HG03460 (cell line): ENCODE data around the gene CLCN6.

ENCODE experiments used
- ATAC-seq: cut with Tn5 transposase; IDR thresholded peaks from one replicate; pipeline ENCODE4 v1.9.1; 2021; ENCODE audit not compliant: unreplicated experiment

CLCN6 gene

DNA sequence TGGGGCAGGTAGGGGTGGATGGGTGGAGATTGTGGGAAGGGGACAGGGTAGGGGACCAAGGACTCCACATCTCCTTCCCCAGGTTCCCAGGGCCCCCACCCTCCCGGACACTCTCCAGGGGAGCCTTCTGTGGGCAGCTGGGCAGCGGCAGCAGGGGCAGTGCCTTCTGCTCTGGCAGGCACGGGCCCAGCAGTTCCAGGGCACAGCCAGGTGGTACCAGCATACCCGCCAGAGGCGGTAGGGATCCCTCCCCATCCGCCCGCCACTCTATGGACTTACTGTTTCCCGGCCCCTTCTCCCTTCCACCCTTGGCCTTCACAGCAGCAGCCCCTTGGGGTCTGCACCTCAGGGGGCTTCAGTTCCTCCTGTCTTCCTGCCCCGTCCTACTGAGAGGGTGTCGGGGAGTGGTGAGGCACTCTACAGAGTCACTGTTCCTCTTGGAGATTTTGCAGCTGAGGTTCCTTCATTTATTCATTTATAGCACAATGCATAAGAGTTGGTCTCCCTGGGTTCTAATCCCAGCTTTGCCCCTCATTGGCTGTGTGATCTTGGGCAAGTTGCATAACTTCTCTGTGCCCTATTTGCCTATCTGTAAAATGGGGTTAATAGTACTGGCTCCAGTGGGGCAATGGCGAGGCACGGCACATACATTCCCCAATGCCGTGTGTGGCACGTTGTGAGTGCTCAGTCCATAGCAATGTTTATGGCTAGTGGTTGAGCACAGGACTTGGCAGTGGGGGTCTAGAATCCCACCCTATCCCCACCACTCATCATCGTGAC lies 27.0 kb upstream of the CLCN6 start:
- ATAC-seq = no peak

DNA sequence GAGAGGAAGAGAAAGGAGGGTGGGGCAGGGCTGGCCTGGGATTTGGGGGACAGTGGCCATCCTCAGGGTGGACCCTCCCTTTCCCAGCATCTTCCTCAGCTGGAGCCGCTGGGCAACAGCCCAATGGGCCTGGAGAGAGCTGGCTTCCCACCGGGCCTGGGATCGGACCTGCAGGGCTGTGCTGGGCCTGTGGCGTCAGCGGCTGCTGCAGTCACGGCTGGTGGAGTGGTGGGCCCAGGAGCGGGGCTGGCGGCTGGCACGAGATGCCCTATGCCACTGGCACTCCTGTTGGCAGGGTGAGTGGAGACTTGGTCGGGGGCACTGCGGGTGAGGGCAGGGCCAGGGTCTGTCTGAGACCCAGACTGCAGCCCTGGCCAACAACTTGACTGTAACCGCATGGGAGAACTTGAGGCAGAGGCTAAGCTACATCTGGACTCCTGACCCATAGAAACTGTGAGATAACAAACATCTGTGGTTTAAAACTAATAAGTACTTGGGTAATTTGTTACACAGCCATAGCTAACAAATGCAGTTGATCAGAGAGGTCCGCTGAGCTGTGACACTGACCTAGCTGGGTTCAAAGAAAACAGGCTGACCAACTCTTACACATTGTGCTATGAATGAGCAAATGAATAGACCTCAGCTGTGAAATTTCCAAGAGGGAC lies 26.1 kb upstream of the CLCN6 start:
- no peak for ATAC-seq

DNA sequence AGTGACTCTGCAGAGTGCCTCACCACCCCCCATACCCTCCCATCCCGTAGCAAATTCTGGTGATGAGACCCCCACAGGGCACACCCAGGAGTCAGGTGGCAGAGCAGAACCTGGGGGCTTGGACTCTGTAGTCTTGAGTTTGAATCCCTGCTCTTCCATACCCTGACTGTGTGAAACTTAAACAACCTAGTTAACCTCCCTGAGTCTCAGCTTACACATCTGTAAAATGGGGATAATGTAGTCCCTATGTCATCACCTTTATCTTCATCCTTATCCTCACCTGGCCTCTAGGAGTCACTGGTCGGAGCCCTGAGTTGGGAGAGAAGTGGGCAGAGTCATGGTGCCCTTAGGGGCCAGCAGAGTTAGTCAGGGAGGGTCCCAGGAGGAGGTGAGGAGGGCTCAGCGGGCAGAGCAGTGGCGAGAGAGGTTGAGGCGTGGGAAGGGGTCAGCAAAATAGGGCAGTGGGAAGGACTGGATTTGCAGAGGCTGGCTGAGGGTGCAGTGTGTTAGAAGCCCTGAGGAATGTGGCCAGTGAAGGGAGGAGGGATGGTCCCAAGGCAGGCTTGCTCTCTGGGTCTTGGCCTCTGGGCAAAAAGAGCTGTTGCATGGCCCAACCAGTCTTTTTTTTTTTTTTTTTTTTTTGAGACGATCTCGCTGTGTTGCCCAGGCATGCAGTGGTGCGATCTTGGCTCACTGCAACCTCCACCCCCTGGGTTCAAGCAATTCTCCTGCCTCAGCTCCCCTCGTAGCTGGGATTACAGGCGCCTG lies 25.4 kb upstream of the CLCN6 start:
- ATAC-seq = no peak

DNA sequence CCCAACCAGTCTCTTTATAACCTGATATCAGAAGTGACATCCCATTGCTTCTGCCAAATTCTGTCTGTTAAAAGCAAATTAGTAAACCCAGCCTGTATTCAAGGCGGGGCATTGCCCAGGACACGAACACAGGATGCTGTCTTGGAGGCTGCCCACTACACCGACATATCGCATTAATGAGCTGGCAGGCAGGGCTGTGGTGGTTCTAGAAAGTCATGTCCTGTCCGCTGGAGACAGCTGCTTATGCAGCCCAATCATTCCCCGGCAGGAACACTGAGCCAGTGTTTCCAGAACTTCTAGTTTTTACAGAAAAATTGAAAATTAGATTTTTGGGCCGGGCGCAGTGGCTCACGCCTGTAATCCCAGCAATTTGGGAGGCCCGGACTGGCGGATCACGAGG lies 24.7 kb upstream of the CLCN6 start:
- no peak for ATAC-seq

DNA sequence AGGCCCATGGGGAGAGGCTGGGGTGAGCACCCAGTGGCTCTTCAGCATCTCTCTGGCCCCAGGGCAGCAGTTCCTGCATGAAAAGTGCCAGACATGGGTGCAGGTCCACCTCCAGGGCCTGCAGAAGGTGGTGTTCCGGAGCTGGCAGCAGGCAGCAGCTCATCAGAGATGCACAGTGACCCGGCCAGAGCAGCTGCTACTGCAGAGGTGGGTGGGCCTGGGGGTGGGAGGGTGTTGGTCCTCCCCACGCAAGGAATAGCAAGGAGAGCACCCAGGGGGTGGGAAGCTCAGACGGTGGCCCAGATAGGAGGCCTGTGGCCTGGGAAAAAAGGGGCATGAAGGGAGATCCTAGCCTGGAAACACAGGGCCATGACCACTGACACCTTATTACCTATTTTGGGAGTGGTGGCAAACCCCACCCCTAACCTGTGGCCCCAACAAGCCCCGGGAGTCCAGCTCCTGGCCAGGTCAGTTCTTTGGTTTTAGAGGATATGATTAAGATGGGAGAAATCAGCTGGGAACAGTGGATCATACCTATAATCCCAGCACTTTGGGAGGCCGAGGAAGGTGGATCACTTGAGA lies 23.8 kb upstream of the CLCN6 start:
- no peak for ATAC-seq

DNA sequence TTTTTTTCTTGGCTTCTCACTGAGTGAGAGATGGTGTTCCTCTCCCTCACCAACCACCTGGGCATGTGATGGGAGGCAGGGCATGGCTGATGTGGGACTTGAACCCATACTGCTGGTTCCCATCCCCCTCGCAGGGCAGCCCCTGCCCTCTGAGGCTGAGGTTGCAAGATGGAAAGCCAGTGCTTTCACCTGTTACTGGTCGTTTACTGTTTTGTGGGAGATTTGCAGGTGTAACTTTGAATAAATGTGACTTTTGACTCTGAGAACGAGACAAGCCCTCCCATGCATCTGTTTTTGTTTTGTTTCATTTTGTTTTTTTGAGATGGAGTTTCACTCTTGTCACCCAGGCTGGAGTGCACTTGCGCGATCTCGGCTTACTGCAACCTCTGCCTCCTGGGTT lies 22.4 kb upstream of the CLCN6 start:
- ATAC-seq = no peak

DNA sequence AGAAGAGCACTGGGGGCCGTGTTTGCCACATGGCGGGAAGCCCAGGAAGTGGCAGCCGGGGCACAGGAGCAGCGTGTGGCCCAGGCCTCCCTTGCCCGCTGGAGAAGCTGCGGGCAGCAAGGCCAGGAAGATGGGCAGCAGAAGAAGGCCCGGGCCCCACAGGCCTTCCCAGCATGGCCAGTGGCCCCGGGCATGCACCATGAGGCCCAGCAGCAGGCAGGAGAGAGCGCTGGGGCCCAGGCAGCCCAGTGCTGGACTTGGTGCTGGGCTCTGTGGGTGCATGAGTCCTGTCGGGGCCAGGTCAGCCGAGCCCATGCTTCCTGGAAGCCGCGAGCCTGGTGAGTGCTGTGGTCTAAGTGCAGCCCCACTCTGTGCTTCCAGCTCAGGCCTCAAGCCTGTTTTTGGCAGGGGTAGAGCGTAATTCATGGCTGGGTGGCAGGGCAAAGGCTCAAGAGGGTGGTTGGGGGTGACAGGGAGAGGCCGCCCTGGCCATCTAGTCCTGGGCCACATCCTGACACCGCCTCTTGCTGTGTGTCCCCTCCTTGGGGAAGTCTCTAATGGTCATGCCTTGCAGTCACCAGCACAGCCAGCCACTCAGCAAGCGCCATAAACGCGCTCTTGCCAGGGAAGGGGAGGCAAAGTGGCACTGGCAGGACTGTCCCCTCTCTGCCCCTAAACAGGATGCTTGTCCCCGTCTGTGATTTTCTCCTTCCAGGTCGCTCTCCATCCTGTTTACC lies 21.6 kb upstream of the CLCN6 start:
- no peak for ATAC-seq

DNA sequence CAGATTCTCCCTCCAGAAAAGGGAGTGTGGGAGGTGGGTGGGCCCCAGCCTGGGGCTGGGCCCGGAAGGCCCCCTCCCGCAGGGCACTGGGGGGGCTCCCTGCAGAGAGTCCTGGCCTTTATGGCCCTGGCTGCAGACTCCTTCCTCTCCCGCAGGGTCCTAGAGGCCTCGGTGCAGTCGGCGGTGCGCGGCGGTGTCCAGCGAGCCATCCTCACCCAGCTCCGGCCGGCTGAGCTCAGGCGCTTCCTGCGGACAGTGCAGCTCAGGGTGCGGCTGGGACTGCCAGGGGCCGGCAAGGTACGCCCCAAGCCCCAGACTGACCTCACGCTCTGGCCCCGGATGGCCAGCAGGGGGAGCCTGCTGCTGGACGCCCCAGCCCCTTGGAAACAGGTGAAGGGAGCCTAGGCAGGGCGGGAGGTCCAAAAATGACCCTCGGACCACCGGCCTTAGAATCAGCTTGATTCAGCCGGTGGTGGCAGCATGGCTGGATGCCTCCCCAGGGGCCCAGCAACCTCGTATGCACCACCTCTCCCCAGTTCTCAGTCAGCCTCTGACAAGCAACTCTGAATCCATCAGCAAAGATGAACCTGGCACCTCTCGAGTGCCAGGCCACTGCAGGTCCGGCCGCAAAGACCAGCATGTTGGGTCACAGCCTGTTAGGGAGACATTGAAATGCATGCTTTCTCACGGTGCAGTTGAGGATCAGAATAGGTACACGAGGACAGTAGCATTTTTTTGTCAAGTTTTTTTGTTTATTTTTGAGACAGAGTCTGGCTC lies 20.8 kb upstream of the CLCN6 start:
- no peak for ATAC-seq

DNA sequence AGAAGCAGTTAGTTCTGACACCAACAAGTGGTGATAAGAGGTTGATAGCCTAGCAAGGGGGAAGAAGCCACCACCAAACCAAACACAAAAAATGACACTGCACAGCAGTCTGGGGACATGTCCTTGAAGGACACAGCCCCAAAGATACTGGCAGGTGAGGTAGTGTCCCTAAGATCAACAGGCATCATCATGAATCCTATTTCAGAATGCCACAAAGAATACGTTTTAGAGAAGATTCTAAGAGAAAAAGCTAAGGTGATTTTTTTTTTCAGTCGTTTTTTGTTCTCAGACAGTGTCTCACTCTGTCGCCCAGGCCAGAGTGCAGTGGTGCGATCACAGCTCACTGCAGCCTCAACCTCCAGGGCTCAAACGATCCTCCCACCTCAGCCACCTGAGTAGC lies 19.8 kb upstream of the CLCN6 start:
- no peak for ATAC-seq

DNA sequence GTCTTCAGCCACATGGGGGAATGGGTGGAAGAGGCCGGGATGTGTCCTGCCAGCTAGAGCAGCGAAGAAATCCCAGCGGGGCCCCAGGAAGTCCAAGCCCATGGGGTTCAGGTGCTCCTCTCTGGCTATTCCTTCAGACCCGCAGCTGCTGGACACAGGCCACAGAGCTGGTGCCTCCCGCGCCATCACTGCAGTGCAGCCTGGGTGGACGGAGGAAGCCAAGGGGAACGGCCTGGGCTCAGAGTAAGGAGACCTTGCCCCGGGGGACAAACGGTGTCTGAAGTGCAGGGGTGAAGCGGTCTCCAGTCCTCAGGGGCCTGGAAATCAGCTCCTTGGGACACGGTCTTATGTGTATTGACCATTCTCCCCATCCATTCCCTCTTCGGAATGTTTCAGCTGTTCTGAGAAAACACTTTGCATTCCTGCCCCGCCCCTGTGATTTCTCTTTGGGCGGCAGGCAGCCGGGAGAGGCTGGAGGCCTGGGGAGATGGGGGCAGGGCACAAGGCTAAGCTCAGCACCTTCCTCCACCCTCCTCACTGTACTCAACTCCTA lies 18.7 kb upstream of the CLCN6 start:
- no peak for ATAC-seq

DNA sequence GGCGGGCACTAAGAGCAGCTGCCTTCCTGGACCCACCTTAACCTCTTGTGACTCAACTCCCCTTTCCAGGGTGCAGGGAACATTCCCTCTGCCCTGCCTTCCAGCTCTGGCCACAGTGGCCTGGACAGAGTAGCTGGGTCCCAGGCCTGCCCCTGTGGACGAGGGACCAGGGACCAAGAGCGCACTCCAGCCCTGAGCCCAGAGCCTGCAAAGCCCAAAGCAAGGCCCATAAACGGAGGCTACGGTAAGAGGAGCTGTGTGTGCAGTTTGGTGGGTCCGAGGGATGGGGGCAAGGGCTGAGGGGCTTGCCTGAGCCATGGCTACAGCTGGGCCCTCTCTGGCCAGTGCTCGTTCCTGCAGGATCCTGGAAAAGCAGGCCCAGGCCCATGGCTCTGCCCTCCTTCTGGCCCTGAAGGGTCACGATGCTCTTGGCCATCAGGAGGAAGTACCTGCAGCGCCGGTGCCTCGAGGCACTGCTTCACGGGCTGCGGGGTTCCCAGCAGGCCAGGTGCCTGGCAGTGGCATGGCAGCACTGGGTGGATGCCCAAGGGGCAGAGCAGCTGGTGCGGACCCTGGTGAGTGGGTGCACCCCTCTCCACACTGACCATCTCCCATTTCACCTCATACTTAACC lies 18.1 kb upstream of the CLCN6 start:
- ATAC-seq = no peak

DNA sequence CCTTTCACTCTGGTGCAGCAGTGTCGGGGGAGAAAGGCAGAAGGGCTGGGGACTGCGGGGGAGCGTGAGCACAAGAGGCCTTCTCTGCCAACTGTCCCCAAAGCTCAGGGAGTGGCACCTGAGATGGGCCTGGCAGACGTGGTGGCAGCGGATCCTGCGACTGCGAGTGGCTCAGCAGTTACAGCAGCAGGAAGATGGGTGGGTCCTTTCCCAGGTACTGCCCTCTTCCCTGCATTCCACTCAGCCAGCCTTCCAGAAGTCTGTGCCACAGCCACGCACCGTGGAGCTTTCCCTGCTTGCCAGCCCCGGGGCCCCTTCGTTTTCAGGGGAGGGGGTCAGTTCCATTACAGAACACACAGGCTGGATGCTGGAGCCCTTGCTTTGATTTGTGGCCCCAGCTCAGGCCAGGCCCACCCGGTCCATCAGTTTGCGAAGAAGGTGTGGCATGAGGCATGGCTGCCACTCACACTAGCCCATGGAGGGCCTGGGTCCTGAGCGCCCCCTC lies 17.4 kb upstream of the CLCN6 start:
- no peak for ATAC-seq

DNA sequence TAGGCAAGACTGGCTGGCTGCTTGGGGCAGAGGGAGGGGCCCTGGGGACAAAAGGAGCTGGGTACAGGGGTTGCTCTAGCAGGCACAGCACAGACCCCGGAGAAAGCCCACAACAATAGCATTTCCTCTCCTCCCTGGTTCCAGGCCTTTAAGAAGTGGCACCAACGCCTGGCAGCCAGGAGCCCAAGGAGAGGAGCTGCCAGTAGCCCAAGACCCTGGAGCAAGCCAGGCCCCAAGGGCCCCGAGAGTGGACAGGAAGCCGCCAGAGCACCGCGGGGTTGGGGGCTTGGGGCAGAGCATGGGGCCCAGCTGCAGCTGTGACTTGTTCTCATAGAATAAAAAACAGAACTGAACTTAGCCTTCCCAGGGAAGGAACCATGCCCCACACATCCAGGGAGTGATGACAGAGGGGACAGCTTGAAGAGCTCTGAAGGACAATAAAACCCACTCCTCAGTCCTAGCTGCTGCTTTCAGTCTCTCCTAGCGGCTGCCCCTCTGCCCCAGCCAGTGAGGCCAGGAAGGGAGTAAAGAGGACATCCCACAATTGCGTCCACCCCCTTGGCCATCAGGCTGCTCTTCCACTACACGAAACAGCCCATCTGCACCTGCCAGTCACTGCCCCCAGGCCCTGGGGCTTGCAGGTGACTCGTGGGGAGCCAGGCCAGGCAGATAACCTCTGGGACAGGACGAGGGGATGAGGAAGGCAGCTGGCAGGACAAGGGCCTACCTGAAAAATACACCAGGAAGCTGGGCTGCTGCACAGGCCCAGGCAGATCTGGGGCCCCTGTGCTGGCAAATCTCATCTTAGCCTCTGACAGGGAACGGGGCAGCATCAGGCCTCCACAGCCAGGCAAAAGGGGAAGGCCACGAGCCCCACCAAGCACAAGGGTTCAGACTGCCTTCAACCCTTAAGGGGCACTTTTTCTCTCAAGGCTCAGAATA lies 16.6 kb upstream of the CLCN6 start:
- ATAC-seq = no peak

DNA sequence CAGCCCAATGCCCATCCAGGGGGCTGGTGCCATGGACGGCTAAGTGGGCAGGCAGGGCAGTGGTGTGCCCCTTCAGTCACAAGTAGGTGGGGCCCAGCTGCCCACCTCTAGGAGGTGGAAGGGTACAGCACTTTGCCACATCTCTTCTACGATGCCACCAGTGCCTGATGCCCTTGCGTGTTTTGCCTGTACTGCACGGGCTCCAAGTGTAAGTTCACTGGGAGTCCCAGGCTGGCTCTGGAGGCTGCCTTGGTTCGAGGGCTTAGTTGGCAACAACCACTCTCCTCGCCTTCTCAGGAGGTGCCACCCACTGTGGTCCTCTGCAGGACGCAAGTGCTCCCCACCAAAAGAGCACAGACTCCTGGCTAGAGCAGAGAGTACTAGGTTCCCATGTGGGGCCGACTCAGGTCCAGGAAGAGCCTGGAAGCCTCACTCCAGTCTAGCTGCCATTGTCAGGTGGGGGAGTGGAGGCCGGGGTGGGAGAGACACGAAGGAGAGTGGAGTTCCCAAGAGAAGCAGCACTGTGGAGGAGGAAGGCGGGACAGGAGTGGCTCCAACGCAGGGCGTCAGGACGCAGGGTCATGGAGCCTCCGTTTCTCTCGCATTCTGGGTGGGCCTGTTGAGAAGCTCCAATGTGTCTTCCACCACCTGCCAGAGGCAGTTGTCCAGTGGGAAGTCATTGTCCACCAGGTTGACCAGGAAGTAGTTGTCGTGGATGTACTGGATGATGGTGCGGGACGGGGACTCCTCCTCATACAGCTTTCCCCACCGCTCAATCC lies 15.7 kb upstream of the CLCN6 start:
- ATAC-seq = no peak

DNA sequence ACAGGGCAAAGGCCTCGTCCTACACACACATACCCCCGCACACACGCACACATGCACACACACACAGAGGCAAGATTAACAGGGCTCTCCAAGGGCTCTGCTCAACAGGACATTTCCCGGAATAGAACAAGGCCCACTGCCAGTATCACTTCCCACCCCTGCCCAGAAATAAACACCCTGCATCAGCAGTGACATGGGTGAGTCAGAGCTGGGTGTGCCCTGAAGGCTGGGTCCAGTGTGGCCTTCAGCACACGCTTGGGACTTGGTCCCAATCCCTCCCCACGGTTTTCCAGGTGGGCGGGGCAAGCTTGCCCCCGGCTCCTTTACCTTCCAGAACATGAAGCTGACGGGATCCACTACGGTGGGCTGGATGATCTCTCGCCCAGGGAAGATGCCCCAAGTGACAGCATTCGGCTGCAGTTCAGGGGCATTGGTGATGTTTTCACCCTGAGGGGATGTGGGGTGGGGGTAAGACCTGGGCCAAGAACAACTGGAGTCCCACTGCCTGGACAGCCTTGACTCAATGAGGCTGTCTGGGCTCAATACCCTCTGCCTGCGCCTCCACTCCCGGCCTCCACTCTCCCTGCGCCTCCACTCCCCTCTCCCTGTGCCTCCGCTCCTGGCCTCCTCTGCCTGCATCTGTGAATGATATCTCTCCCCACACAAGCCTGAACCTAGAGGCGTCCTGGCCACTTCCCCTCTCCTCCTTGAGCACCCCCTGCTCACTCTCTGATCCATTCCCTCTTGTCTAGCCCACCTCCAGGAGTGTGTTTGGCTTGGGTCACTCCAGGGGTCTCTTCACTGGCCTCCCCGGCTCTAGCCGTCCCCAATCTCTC lies 14.9 kb upstream of the CLCN6 start:
- no peak for ATAC-seq

DNA sequence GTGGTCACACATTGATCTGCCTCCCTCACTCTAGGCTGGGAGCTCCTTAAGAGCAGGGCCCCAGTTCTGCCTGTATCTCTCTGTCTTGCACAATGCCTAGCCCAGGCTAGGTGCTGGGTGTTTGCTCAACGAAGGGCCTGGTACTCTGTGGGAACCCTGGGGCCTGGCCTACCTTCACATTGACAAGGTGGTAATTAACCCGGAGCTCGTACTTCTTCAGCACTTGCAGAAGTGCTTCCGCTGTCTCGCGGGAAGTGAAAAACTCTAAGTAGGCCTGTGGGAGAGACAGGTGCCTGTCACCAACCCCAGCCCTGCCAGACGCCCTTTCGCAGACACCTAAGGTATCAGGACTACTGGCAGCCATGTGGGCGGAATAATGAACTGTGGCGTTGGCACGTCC lies 13.9 kb upstream of the CLCN6 start:
- ATAC-seq = no peak

DNA sequence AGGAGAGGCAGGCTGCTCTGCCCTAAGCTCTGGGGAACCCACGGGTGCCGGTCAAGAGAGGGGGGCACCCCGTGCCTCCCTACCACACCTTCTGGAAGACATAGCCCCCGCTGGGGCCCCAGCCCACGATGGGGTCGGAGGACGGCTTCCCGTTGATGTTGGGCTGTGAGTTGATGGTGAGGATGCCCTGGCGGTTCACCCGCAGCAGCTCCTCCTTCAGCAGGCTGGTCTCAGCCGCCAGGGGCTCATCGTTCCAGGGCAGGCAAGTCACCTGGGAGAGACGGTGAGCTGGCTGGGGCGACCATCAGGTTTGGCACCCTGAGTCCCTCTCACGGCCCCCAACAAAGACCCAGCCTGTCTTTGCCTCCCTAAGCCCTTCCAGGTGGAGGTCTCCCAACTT lies 12.2 kb upstream of the CLCN6 start:
- ATAC-seq = no peak
